Putamen (tissue), 1 donor: ENCODE data around the gene NLRP13.
A peak's percentile ranks its signal among the peaks of the same experiment; 100 is the strongest.

Experiments used
- DNase-seq: peaks from one replicate; pipeline ENCODE4 v3.0.0-alpha.2; 2016; ENCODE audit warnings: low spot score

Gene NLRP13

GRCh38 chr19:55902080-55902751 lies 29.9 kb downstream of the NLRP13 start:
- no peak for DNase-seq

DNA sequence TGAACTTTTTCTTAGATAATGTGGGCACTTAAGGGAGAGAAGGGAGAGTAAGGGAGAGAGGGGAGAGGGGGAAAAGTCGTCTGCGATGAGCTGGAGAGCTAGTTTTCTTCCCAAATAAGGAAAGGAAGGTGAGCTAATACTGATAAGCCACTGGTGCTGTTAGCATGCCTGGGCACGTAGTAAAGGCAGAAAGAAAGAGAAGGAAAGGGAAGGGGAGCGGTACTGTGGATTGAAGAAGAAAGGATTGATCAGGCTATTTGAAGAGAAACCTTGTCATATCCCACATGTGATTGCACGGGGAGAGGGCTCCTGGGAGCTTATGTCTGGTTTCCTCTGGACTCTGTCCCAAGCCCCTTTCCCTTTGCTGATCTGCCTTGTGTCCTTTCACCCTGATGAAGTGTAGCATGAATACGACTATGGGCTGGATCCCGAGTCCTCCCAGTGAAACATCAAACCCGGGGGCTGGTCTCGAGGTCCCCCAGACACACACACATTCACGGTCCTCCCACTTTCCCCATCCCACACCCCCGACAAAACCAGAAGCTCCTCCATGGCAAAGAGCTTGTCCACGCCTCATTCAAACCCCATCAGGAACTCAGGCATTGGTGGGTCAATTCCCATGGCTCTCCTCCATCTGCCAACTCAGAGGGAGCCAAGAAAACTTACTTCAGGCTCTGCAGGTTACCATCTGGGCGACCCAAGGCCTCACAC lies 30.6 kb downstream of the NLRP13 start:
- no peak for DNase-seq

DNA sequence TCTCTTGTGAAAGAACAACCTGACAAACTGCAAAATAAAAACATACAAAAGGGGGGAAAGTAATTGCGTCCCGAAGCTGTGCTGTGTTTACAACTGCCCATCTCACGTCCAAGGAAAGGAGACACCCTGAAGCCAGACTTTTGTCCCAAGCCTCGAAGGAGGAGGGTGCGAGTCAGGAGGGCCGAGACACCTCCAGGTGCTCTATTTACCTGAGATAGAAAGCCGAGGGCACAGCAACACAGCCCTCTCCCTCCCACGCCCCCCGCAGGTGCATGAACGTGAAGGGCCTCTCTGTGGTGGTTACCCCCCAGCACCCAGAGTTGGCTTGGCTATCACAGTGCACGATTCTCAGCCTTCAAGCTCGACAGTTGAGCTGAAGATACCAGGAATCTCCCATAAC lies 33.2 kb downstream of the NLRP13 start:
- no peak for DNase-seq

- DNase-seq = no peak
These were observed 49.5 kb downstream of the NLRP13 start for GRCh38 chr19:55882626-55883025.

DNA sequence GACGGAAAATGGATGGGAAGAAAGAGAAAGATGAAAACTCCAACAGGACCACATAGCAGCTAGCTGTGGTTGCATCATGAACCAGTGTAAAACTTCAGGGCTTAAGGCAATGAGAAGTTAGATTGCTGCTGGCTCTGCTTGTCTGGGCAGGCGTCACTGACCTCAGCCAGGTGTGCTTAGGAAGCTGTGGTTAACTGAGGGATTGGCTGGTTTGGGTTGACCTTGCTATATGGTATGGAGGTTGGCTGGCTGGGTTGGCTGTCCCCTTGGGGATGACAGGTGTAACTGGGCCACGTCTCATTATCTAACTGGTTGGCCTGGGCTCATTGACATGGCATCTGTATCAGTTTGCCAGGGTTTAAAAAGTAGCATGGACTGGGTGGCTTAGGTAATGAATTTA lies 54.9 kb downstream of the NLRP13 start:
- no peak for DNase-seq

DNA sequence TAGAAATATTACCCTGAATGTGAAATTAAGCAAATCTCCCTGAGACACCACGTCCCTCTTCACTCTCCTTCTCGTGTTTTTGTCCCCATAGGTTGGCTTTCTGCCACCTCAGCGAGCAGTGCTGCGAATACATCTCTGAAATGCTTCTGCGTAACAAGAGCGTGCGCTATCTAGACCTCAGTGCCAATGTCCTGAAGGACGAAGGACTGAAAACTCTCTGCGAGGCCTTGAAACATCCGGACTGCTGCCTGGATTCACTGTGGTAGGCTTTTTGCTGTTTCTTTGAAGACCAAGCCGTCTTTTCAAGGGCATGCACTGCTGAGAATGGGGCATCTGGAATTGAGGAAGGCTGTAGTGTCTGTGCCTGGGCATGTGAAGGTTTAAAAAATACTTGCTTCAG lies 61.4 kb downstream of the NLRP13 start:
- DNase-seq = no peak

- no peak for DNase-seq
These were observed 65.0 kb downstream of the NLRP13 start for GRCh38 chr19:55867101-55867500.

DNA sequence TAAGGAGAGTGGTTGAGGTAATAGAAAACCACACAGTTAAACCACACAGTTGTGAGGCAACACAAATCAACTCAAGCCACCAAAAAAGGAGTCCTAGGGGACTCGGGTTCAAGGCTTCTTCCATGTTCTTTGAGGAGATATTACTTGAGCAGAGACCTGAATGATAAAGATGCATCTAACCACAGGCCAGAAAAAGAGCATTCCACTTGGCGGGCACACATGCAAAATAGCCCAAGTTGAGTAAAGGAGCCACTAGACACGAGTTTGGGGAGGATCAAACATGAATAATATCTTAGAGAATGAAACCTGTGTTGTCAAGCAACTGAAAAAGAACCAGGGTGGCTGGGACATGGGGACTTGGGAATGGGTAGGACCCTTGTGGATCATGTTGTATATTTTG lies 65.6 kb downstream of the NLRP13 start:
- no peak for DNase-seq

DNA sequence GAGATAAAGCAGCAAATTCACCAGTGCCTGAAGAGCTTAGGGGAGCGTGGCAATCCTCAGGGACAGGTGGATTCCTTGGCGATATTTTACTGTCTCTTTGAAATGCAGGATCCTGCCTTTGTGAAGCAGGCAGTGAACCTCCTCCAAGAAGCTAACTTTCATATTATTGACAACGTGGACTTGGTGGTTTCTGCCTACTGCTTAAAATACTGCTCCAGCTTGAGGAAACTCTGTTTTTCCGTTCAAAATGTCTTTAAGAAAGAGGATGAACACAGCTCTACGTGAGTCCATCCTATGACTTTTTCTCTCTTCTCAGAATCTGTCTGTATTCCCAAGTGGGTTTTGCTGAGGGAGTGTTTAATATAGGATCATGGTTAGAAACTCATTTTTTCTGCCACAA lies 73.2 kb downstream of the NLRP13 start:
- no peak for DNase-seq

DNA sequence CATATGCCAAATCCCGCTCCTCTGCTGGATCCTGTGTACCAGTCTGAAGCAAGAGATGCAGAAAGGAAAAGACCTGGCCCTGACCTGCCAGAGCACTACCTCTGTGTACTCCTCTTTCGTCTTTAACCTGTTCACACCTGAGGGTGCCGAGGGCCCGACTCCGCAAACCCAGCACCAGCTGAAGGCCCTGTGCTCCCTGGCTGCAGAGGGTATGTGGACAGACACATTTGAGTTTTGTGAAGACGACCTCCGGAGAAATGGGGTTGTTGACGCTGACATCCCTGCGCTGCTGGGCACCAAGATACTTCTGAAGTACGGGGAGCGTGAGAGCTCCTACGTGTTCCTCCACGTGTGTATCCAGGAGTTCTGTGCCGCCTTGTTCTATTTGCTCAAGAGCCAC lies 73.7 kb downstream of the NLRP13 start:
- no peak for DNase-seq

GRCh38 chr19:55857974-55858373 lies 74.2 kb downstream of the NLRP13 start:
- DNase-seq = no peak

GRCh38 chr19:55857149-55857548 lies 75.0 kb downstream of the NLRP13 start:
- peak; percentile 6 for DNase-seq

- DNase-seq = no peak
These were observed 77.0 kb downstream of the NLRP13 start for GRCh38 chr19:55855160-55855559.
